Motor neuron (in vitro differentiated cells): Measurements from ENCODE around the gene RIN3. TPM values are rescaled to one million over a fixed set of nuclear protein-coding genes. Genes with fewer than 3 reads are reported as not detected.

Experiments
- ATAC-seq, 8 experiments: fragments of 200-7000 bp; cut with Tn5 transposase; replicated peaks in 6 of 8; 2 replicates each; pipeline ENCODE4 v1.8.0; 2021; ENCODE audit warnings: mild to moderate bottlenecking in 8 of 8, moderate library complexity in 8 of 8
- H3K27ac ChIP-seq, 2 donors: fragments of 250-450 bp; sonication (Bioruptor Pico); 2 replicates each; pipeline ENCODE4 v1.9.0; 2021; ENCODE audit warnings: antibody characterized with exemption in 2 of 2, mild to moderate bottlenecking in 2 of 2, moderate library complexity in 1 of 2
- H3K4me1 ChIP-seq, 2 donors: fragments of 250-450 bp; sonication (Bioruptor Pico); replicated peaks in 1 of 2; 2 replicates each; pipeline ENCODE4 v1.6.1; 2021; ENCODE audit warnings: antibody characterized with exemption in 2 of 2, mild to moderate bottlenecking in 2 of 2, moderate library complexity in 1 of 2
- H3K4me3 ChIP-seq, 5 donors: fragments of 250-450 bp; sonication (Bioruptor Pico); 2 replicates each; pipeline ENCODE4 v1.9.0; 2021; ENCODE audit warnings: antibody characterized with exemption in 5 of 5, mild to moderate bottlenecking in 5 of 5, moderate library complexity in 4 of 5
- WGBS, 10 experiments: fragments of 450-650 bp; shearing (Covaris generic); methylation state at CpG; one replicate each; pipeline ENCODE4 v1.0.0; 2022; 5-methylcytosine and 5-hydroxymethylcytosine counted together
- in situ Hi-C, 9 experiments: fragments of 400-800 bp; cut with MboI; loops; one replicate each; pipeline ENCODE4 v1.15.0; 2021; ENCODE audit warnings: low sequenced_read_pairs in 9 of 9, low pct_unique_long_range_greater_than_20kb in 2 of 9; ENCODE audit not compliant: unreplicated experiment in 9 of 9
- total RNA-seq, 8 experiments: library from RNA; unstranded; fragments of 300-600 nt; gene quantifications; 2 replicates each; pipeline versions ENCODE4 v1.2.3 to v1.2.4, GENCODE V29; 2022

RIN3 gene
- total RNA-seq, 8 experiments from 2014 or later: 0.21 to 23.9 (median 2.3) TPM

DNA sequence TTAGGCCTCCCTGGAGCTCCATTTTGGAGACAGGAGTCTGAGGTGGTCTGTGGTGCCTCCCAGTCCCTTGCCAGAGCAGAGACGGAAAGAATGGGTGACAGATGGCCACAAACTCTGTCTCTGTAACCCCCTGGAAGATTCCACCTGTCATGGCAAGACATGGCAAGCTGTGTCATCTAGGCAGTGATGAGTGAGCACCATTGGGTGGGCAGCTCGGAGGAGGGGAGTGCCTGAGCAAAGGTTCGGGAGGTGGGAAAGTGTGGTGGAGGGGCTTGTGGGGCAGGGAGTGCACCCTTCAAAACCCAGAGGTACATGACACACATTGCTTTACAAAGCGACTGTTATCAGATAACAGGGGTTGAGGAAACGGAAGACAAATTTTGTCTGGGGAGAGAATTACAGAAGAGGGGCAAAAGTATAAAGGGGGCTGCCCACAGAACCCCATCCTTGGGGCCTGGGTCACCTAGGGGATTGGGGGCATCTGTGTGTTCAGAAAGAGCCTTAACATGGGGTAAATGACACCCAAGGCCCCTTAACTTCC is 3.5 kb downstream of the RIN3 start:
- H3K27ac ChIP-seq: no peak overlapping the region
- no peak for ATAC-seq
- in situ Hi-C loops: no loop called here
- no peak overlapping the region for H3K4me3 ChIP-seq
- WGBS, 10 experiments: 60 to 100% (median 92%) methylated on average over 1 of the region's 5 CpGs; no CpG with 5 or more reads in 6 of the 10 experiments
- peaks cover 0 to 6% of the 10 kb centered on the region in 2 donors for H3K4me1 ChIP-seq

DNA sequence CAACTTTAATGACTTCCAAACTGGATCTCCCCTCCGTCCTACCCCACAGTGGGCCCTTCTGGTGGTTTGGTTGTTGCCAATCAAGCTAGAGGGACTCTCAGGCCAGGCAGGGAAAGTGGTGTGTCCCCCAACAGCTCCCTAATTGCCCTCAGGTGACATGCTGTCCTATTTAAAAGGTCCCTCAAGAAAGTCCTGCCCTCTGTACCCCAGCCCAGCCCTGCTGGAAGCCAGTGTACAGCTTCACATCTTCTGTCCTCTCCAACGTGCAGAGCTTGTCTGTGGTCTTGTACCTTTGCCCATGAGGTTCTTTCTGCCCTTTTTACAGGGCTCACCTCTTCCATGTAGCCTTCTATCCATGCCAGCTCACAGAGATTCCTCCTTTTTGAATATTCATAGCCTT is 4.2 kb downstream of the RIN3 start:
- 0 to 100% (median 88%) methylated on average over 1 to 2 of the region's 2 CpGs; no CpG with 5 or more reads in 4 of the 10 experiments for WGBS, 10 experiments
- in situ Hi-C loops: no loop called here
- Histone ChIP-seq H3K4me3 (no peak overlapping the region), H3K27ac (no peak overlapping the region), H3K4me1 (peaks cover 0 to 6% of the 10 kb centered on the region in 2 donors)
- peak in 1 of 8 experiments; percentile 5 for ATAC-seq

DNA sequence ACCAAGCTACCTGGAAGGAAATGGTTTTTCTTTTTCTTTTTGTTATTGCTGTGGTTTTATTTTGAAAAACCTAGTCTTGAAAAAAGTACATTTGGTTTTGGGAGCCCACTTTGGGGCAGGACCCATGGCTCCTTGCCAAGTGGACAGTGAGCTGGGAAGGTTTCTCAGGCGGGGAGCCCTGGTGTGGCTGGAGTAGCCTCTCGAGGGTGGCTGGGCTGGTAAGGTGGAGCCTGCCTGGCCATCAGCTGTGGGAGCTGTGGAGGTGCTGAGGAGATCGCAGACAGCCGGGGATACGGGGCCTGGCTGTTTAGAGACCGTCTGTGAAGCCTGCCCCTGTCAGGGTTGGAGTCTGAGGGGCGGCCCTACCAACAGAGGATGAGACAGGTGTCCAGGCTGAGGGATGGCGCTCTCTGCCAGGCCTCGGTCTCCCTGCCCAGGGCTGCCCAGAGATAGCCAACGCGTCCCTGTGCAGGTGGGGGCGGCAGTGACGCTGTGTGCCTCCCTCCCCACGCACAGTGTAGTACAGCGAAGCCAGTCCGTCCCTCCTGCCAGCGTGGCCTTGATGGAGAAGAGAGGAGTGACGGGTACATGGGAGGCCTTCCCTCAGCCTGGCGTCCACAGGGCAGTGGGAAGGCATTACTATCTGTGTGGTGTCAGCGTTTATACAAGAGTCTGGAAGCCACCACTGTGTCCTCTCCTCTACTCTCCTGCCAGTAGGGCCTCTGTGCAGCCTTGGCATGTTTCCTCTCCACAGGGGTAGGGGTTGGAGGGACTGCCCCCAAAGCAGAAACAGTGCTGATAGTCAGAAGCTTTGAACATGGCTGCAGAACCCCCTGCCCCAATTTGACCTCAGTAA is 5.9 kb downstream of the RIN3 start:
- no peak overlapping the region for H3K27ac ChIP-seq
- 83 to 100% (median 100%) methylated on average over 1 to 2 of the region's 20 CpGs; no CpG with 5 or more reads in 6 of the 10 experiments for WGBS, 10 experiments
- peaks cover 0 to 2% of the 10 kb centered on the region in 2 donors for H3K4me1 ChIP-seq
- in situ Hi-C loops: no loop called here
- H3K4me3 ChIP-seq: no peak overlapping the region
- no peak for ATAC-seq

DNA sequence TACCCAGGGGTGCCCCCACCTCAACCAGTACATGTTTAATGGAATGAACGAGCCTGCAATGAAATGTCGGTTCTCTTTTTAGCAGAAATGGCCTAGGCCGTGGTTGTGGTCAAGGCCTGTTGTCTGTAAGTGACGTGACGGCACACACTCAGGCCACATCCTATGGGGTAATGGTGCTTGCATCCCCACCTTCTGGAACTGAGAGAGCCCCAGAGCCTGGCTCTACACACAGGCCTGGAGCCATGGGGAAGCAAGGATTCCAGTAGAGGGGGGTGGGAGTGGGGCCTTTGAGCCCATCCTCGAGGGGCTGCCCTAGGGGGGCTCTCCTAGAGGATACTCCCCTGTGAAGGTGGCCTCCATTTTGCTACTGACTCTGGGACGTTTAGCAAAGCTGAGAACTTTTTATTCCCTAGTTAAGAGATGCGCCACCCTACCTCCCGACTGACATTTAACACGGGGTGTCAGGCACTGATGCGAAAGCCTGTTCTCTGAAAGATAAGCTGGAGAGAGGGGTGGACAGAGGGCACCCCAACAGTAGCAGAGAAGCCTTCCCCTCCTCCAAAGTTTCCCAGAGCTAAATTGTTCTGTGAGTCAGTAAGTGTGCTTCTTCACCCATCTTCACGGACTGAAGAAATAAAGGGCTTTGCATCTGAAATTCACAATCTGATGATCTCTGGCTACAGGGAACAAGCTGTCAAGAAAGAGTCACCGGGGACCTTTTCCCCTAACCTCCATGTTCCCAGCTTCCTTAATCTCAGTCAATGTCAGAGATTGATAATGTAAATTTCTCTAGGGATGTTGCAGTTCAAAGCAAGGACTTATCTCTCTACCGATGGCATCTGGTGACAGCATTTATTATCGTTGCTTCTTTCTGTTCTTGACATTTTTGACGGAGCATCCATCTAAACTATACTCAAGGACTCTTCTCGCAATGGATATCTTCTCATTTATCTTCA is 6.8 kb downstream of the RIN3 start:
- in situ Hi-C loops: no loop called here
- Histone ChIP-seq H3K4me3 (no peak overlapping the region), H3K27ac (no peak overlapping the region), H3K4me1 (peaks cover 0 to 2% of the 10 kb centered on the region in 2 donors)
- 60 to 100% (median 89%) methylated on average over 2 to 9 of the region's 17 CpGs for WGBS, 10 experiments
- ATAC-seq: no peak

DNA sequence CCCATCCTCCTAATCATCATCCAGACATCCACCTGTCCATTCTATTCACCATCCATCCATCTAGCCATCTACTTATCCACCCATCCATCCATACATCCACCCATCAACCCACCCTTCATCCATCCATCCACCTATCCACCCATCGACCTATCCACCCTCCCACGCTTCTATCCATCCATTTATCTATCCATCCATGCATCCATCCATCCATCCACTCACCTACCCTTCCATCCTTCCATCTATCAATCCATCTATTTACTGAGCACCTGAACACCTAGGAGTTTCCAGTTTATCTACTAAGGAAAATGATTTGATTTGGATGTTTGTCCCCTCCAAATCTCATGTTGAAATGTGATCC is 7.5 kb downstream of the RIN3 start:
- H3K27ac ChIP-seq: no peak overlapping the region
- no peak overlapping the region for H3K4me3 ChIP-seq
- in situ Hi-C loops: no loop called here
- 58 to 100% (median 93%) methylated on average over 1 to 2 of the region's 2 CpGs; no CpG with 5 or more reads in 3 of the 10 experiments for WGBS, 10 experiments
- H3K4me1 ChIP-seq: peaks cover 0 to 2% of the 10 kb centered on the region in 2 donors
- ATAC-seq: no peak

DNA sequence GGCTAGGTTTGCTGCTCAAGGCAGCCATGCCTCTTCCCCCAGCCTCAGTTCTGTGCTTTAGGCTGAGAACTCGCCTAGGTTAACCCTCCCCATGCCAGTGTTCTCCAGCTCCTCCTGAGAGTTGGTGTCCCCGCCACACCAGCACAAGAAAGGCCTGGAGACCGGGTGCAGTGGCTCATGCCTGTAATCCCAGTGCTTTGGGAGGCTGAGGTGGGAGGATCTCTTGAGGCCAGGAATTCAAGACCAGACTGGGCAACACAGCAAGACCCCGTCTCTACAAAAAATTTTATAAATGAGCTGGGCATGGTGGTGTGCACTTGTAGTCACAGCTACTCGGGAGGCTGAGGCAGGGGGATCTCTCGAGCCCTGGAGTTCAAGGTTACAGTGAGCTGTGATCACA is 10.2 kb downstream of the RIN3 start:
- in situ Hi-C loops: no loop called here
- no peak overlapping the region for H3K27ac ChIP-seq
- WGBS, 10 experiments: 84 to 100% (median 94%) methylated on average over 1 to 6 of the region's 6 CpGs; no CpG with 5 or more reads in 5 of the 10 experiments
- no peak overlapping the region for H3K4me3 ChIP-seq
- no peak for ATAC-seq
- H3K4me1 ChIP-seq: peaks cover 0 to 2% of the 10 kb centered on the region in 2 donors

DNA sequence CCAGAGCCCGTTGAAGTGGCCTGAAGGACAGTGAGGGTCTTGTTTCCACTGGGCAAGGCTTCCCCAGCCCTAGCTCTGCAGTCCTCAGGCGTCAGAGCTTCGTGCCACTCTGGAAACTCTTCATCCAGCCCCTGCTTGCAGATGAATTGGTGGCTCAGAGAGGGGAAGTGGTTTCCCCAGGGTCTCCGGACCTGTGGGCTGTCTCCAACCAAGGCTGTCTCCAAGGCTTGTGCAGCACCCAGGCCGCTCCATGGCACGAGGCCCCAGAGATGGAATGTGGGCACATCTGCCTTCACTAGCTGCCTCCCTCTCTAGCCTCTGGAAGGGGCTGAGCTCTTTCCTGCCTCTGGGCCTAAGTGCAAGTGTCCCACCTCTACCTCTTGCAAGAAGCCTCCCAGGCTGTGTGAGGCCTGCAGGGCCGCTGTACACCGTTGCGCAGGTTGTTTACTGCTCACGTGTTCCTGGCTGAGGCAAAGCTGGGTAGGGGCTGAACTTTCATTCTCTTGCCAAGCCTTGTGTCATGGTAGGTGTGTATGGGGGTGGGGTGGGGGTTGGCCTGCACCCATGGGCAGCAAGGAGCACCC is 11.1 kb downstream of the RIN3 start:
- Histone ChIP-seq H3K4me3 (no peak overlapping the region), H3K4me1 (peaks cover 0 to 2% of the 10 kb centered on the region in 2 donors), H3K27ac (no peak overlapping the region)
- 80 to 100% (median 90%) methylated on average over 1 to 4 of the region's 10 CpGs; no CpG with 5 or more reads in 7 of the 10 experiments for WGBS, 10 experiments
- no peak for ATAC-seq
- in situ Hi-C loops: no loop called here

DNA sequence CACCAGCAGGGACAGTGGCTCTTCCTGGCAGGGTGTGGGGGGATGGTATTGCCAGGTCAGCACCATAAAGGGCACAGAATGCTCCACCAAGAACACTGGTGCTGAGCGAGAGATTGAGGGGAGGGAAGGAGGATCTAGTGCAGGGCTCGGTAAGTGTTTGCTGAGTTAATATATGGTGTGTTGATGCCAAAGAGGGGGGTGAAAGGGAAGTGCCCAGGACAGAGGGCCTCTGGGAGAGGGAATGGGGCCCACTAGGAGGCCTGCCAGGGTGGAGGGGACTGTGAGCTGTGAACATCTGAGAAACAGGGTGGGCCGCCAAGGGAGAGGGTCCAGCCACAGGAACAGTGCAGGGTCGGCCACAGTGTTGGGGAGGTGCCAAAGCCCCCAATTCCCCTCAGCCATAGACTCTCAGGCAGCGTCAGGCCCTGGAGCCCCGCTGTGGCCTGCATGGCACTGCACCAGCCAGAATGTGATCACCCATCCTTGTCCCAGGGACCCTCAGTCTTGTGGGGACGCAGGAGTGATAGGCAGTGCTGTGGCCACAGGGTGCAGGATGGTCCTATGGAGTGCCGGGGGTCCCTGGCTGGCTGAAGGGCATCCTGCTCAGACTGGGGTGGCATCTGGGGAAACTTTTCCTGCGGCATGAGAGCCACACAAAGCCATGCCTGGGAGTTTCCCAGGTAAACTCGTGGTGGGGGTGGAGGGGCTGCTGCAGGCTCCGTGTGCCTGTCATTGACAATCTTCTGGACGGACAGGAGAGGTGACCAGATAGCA is 11.9 kb downstream of the RIN3 start:
- in situ Hi-C loops: no loop called here
- no peak overlapping the region for H3K4me3 ChIP-seq
- no peak overlapping the region for H3K27ac ChIP-seq
- 80 to 100% (median 89%) methylated on average over 1 to 4 of the region's 12 CpGs; no CpG with 5 or more reads in 4 of the 10 experiments for WGBS, 10 experiments
- peaks cover 2% of the 10 kb centered on the region in 2 donors for H3K4me1 ChIP-seq
- ATAC-seq: no peak

DNA sequence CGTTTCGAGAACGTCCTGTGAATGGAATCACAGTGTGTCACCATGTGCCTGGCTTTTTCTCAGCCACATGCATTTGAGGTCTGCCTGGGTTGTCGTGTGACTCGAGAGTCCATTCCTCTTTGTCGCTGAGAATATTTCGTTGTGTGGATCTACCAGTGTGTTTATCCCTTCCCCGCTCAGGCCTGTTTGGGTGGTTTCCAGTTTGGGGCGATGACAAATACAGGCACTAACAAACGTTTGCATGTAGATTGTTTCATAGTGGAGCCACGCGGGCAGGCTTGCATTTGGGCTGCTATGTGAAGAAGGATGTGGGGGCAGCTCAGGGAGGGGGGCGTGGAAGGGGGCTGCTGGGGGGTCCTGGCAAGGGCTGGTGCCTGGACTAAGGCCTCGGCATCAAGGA is 14.1 kb downstream of the RIN3 start:
- peak in 1 of 8 experiments; percentile 73 for ATAC-seq
- Histone ChIP-seq H3K4me1 (peaks cover 0 to 2% of the 10 kb centered on the region in 2 donors), H3K4me3 (no peak overlapping the region), H3K27ac (no peak overlapping the region)
- 40 to 100% (median 87%) methylated on average over 1 to 8 of the region's 14 CpGs; no CpG with 5 or more reads in 2 of the 10 experiments for WGBS, 10 experiments
- in situ Hi-C loops: no loop called here

DNA sequence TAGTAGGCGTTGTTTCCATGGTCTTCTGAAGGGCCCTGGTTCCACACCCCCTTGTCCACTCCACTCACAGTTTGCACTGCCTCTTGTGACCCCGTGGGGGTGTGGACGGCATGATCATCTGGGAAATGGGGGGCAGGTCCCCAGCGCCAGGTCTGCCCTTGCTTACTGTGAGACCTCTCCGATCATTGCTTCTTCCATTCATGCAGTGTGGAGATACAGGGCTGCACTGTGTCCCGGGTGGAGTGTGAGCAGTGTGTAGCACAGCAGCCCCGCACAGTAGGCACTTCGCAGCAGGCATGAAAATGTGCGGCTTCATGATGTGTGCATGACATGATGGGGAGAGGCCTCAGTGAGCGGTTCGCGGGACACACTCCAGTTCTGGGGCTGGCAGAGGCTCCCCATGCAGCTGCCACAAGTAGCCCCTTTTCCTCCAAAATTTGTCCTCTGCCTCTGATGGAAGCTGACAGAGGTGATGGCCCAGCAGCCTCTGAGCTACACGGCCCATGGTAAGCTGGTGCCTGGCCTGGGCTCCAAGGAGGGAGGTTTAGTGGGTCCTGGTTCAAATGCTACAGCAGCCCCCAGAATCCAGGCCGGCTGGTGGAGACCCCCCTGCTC is 15.0 kb downstream of the RIN3 start:
- no peak overlapping the region for H3K27ac ChIP-seq
- no peak overlapping the region for H3K4me3 ChIP-seq
- peaks cover 0 to 2% of the 10 kb centered on the region in 2 donors for H3K4me1 ChIP-seq
- in situ Hi-C loops: no loop called here
- no peak for ATAC-seq
- 58 to 100% (median 96%) methylated on average over 1 to 6 of the region's 14 CpGs; no CpG with 5 or more reads in 4 of the 10 experiments for WGBS, 10 experiments

DNA sequence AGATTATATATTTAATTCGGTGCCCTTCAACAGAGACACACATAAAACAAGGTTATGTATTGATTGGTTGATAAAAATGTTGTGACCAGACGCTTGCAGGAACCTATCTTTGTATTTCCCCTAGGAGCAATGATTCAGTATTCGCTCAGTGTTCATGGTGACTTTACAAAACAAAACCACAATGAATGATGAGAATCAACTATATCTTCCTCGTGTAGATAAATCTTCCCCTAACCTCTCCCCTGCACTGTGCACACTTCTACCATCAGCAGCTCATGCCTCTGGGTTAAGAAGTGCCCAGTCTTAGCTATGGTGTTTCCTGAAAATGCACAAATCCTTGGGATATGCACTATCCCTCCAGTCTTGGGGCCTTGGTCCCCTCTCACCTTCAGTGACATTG is 16.3 kb downstream of the RIN3 start:
- WGBS, 10 experiments: 20 to 86% (median 70%) methylated on average over 1 to 4 of the region's 4 CpGs; no CpG with 5 or more reads in 2 of the 10 experiments
- Histone ChIP-seq H3K4me3 (no peak overlapping the region), H3K27ac (no peak overlapping the region), H3K4me1 (peaks cover 2% of the 10 kb centered on the region in 2 donors)
- in situ Hi-C loops: no loop called here
- peak in 4 of 8 experiments; percentile 30 to 90 (median 76) for ATAC-seq
